Activated T-cell treated with anti-CD3 and anti-CD28 coated beads, Interleukin-2, amount 50 U/mL, for 4 hours (primary cell): Measurements from ENCODE around the gene NLE1. TPM values are rescaled to one million over a fixed set of nuclear protein-coding genes. Genes with fewer than 3 reads are reported as not detected.
A peak's percentile ranks its signal among the peaks of the same experiment; 100 is the strongest.
"Not testable (repeated sequence)": the region's sequence is repeated elsewhere in the genome, so short reads cannot be mapped to it uniquely, and the experiment has no call there.

Experiments
- ATAC-seq, 2 donors: fragments of 200-7000 bp; cut with Tn5 transposase; one replicate each; pipeline ENCODE4 v1.10.0; 2021
- DNase-seq: peaks from one replicate; pipeline ENCODE4 v3.0.0-alpha.2; 2020
- H3K27me3 Mint-ChIP-seq: one replicate; pipeline ENCODE4 v1.8.0; 2021; ENCODE audit warnings: low read depth, mixed read lengths
- H3K36me3 Mint-ChIP-seq: one replicate; pipeline ENCODE4 v1.8.0; 2022; ENCODE audit warnings: mixed read lengths; ENCODE audit not compliant: insufficient read depth
- H3K4me1 Mint-ChIP-seq: one replicate; pipeline ENCODE4 v1.8.0; 2021; ENCODE audit warnings: low read depth, mixed read lengths
- H3K4me3 Mint-ChIP-seq: one replicate; pipeline ENCODE4 v1.8.0; 2021; ENCODE audit warnings: mild to moderate bottlenecking, moderate library complexity, mixed read lengths
- H3K9me3 Mint-ChIP-seq: one replicate; pipeline ENCODE4 v1.8.0; 2021; ENCODE audit warnings: mixed read lengths
- total RNA-seq, 3 donors: library from RNA; stranded (reverse); gene quantifications; one replicate each; pipeline ENCODE4 v1.2.1, GENCODE V29; 2021

Gene NLE1
- total RNA-seq = 10 to 100 TPM; 72.8 to 85.7 (median 85.3) TPM

DNA sequence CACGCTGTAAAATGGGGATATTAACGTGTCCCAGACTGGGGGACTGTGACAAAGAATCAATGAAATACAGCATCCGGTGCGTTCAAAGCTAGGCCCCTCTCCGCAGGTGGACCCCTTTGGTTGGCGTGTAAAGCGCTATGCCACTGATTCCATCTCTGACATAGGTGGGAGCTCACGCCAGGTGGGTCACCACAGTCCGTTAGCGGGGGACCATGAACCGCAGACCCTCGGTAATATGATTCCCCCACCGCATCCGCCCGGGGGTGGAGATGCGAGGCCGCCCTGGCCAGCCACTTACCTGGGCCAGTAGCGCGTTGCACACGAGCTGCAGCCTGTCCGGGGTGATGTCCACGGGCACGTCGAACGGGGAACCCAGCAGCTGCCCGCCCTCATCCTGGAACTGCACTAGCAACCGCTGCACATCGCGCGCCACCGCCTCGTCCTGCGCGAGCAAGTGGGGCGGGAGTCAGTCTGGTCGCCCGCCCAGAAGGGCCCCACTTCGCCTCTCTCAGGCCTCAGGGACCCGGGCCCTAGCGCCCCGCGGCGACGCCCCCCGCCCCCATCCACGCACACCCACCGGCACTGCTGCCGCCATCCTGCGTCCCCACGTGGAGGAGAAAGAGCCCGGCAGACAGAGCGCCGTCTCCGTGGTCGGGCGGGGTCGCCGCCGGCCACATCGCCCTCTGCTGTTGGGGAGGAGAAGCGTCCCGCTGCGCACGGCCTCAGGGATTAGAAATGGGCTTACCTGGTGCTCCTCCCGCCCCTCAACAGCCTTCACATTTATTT, at the start of gene NLE1:
NLE1 (minus strand) TSS at position 623 of the 786 bp plus-strand sequence; CDS start at position 595, 28 bp downstream.
- peak; percentile 88 for DNase-seq
- H3K4me3 Mint-ChIP-seq = peak within 1 kb of the TSS; percentile 88
- H3K9me3 Mint-ChIP-seq = no peaks in the 10 kb centered on the region
- H3K36me3 Mint-ChIP-seq = peaks cover 4% of the 10 kb centered on the region
- H3K27me3 Mint-ChIP-seq = no peaks in the 10 kb centered on the region
- ATAC-seq = peak; percentile 95
- H3K4me1 Mint-ChIP-seq = peaks cover 9% of the 10 kb centered on the region

DNA sequence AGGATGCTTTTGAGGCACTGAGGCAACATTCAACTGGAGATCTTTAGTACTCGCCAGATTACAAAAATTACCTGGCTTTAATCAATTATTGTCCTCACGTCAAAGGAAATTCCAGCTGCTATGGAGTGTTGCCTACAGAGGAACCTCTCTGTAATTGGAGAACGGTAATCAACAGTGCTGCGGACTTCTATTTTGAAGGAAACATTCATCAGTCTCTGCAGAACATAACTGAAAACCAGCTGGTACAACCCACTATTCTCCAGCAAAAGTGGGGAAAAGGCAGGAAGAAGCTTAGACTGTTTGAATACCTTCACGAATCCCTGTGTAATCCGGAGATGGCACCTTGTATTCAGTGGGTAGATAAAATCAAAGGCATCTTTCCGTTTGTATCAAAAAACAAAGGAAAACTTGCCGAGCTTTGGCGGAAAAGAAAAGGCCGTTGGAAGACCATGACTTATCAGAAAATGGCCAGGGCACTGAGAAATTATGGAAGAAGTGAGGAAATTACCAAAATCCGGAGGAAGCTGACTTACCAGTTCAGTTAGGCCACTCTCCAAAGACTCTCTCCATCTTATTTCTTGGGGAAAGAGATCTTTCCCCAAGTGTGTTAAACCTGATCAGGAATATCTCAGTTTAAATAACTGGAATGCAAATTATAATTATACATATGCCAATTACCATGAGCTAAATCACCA, 49.0 kb upstream of the NLE1 start:
- DNase-seq (no peak), ATAC-seq (no peak)
- Mint-ChIP-seq H3K4me1 (peaks cover 45% of the 10 kb centered on the region), H3K36me3 (no peaks in the 10 kb centered on the region), H3K4me3 (no peak overlapping the region), H3K9me3 (no peaks in the 10 kb centered on the region), H3K27me3 (no peaks in the 10 kb centered on the region)

DNA sequence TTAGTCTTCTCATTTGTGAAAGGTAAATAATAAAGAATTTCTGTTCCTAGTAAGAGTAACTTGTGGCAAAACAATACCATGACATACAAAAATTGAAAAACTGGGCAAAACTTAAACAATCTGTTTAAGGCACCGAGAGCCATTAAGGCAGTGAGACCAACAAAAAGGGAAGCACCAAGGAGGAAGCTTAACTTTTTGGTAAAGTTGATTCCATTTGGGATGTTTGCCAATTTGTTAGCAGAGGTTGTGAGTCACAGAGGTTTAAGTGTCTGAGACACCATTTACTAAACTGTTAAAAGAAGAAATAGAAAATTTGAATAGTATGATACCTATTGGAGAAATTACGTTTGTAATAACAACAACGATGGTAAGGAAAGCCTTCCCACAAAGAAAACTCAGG, 47.2 kb upstream of the NLE1 start:
- DNase-seq (no peak), ATAC-seq (no peak)
- no peaks in the 10 kb centered on the region for H3K9me3 Mint-ChIP-seq
- H3K4me3 Mint-ChIP-seq = no peak overlapping the region
- no peaks in the 10 kb centered on the region for H3K27me3 Mint-ChIP-seq
- H3K36me3 Mint-ChIP-seq = no peaks in the 10 kb centered on the region
- H3K4me1 Mint-ChIP-seq = peaks cover 52% of the 10 kb centered on the region

DNA sequence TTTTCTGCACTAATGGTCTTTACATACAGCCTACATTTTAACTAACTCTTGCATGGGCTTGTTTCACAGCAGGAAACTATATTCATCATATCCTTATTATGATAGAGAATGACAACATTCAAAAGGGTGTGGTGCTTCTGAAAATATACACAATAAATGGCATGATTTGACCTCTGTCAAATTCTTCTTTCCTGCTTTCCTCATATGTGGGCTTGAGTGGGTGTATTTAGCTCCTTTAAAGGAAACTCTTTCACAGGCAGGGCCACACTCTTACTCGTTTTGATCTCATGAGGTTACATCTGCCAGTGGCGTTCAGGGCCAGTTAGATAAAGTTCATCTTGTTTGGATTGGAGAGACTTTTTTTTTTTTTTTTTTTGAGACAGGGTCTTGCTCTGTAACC, 46.0 kb upstream of the NLE1 start:
- ATAC-seq (no peak), DNase-seq (no peak)

DNA sequence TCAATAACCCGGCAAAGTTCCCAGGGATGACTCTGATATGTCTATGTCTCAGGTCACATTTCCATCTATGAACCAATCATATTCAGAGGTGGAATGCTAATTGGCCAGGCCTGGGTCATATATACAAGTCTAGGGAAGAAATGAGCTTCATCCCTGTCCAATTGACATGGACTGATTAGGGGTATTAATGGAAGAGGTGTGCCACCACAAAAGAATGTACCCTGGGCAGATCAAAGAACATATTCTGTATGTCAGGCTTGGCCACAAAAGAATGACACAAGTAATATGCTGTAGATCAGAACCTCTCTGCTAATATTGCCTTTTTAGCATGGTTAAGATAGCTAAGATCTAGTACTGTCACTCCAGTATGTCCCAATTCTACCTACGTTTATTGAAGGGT, 45.4 kb upstream of the NLE1 start:
- no peak for DNase-seq
- H3K27me3 Mint-ChIP-seq = no peaks in the 10 kb centered on the region
- peaks cover 57% of the 10 kb centered on the region for H3K4me1 Mint-ChIP-seq
- H3K4me3 Mint-ChIP-seq = no peak overlapping the region
- no peaks in the 10 kb centered on the region for H3K36me3 Mint-ChIP-seq
- ATAC-seq = no peak
- H3K9me3 Mint-ChIP-seq = no peaks in the 10 kb centered on the region

More for the DNA sequence above, 46.0 kb upstream of the NLE1 start:
- peaks cover 56% of the 10 kb centered on the region for H3K4me1 Mint-ChIP-seq
- H3K9me3 Mint-ChIP-seq = no peaks in the 10 kb centered on the region
- H3K4me3 Mint-ChIP-seq = no peak overlapping the region
- no peaks in the 10 kb centered on the region for H3K36me3 Mint-ChIP-seq
- no peaks in the 10 kb centered on the region for H3K27me3 Mint-ChIP-seq

DNA sequence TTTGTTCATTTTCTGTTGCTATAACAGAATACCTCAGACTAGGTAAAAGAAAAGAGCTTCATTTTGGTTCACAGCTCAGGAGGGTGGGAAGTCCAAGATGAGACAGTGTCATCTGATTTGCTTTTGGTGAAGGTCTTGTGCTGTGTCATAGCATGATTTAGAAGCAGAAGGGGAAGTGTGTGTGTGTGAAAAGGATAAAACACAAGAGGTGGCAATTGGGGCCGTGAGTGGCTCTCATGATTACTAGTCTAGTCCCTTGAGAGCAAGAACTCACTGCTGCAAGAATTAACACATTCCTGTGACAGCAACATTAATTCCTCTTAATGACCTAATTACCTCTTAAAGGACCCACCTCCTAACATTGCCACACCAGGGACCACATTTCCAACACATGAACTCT, 43.7 kb upstream of the NLE1 start:
- ATAC-seq = peak; percentile 58 to 70
- Mint-ChIP-seq H3K9me3 (no peaks in the 10 kb centered on the region), H3K4me1 (peaks cover 51% of the 10 kb centered on the region), H3K27me3 (no peaks in the 10 kb centered on the region), H3K4me3 (no peak overlapping the region), H3K36me3 (no peaks in the 10 kb centered on the region)
- DNase-seq = no peak

DNA sequence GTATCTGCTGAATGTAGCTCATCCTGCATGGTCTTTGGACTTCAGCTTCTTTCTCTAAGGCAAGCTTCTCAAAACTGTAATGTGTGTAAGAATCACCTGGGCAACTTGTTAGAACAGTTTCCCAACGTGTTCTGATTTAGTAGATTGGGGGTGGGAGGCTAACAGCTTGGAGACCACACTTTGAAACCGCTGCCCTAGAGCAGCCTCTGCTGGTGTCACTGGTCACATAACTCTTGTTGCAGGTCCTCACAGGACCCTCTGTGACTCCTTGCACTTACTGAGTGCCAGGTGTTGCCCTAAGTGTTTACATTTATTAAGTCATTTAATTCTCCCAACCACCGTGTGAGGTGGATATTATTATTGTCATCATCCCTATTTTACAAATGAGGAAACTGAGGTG, 42.2 kb upstream of the NLE1 start:
- peaks cover 51% of the 10 kb centered on the region for H3K4me1 Mint-ChIP-seq
- no peak for DNase-seq
- no peak overlapping the region for H3K4me3 Mint-ChIP-seq

DNA sequence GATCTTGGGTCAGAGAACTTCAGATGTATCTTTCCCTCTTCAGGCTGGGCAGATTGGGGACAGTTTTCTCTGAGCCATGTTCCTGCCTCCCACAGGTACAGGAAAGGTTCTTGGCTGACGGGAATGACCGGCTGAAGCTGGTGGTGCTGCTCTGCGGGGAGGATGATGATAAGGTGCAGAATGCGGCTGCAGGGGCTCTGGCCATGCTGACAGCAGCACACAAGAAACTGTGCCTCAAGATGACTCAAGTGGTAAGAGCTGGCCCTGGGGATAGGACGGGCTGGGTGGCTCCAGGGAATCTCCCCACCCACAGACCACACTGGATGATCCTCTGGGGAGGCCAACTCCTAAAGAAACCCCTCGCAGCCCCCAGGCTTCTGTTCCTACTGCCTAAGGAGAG, 41.2 kb upstream of the NLE1 start:
- peaks cover 44% of the 10 kb centered on the region for H3K4me1 Mint-ChIP-seq
- ATAC-seq (peak in 1 of 2 donors; percentile 49), DNase-seq (no peak)
- H3K27me3 Mint-ChIP-seq = no peaks in the 10 kb centered on the region
- no peaks in the 10 kb centered on the region for H3K9me3 Mint-ChIP-seq
- no peak overlapping the region for H3K4me3 Mint-ChIP-seq
- H3K36me3 Mint-ChIP-seq = no peaks in the 10 kb centered on the region

More for the DNA sequence above, 42.2 kb upstream of the NLE1 start:
- Mint-ChIP-seq H3K9me3 (no peaks in the 10 kb centered on the region), H3K27me3 (no peaks in the 10 kb centered on the region), H3K36me3 (no peaks in the 10 kb centered on the region)
- no peak for ATAC-seq

DNA sequence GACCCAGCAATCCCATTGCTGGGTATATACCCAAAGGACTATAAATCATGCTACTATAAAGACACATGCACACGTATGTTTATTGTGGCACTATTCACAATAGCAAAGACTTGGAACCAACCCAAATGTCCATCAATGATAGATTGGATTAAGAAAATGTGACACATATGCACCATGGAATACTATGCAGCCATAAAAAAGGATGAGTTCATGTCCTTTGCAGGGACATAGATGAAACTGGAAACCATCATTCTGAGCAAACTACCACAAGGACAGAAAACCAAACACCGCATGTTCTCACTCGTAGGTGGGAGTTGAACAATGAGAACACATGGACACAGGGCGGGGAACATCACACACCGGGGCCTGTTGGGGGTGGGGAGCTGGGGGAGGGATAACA, 37.3 kb upstream of the NLE1 start:
- H3K36me3 Mint-ChIP-seq, ATAC-seq, H3K27me3 Mint-ChIP-seq, H3K4me3 Mint-ChIP-seq, DNase-seq, H3K9me3 Mint-ChIP-seq: not testable (repeated sequence)
- peaks cover 60% of the 10 kb centered on the region for H3K4me1 Mint-ChIP-seq

DNA sequence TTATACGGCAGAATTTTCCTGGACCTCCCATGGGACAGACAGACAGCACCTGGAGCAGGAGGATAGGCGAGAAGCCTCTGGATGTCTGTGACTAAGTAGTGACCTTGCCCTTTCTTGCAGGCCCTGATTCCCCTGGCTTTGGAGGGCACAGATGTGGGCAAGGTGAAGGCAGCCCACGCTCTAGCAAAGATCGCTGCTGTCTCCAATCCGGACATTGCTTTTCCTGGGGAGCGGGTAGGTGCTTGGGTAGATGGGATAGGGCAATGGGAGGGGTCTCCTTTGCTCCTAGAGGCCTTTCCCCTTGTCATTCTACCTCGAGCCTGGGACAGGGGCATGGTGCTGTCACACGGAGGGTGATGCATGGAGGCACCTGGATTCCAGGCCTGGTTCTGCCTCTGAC, 34.8 kb upstream of the NLE1 start:
- ATAC-seq (no peak), DNase-seq (no peak)
- Mint-ChIP-seq H3K9me3 (no peaks in the 10 kb centered on the region), H3K4me3 (no peak overlapping the region), H3K4me1 (peaks cover 61% of the 10 kb centered on the region), H3K27me3 (no peaks in the 10 kb centered on the region), H3K36me3 (no peaks in the 10 kb centered on the region)

DNA sequence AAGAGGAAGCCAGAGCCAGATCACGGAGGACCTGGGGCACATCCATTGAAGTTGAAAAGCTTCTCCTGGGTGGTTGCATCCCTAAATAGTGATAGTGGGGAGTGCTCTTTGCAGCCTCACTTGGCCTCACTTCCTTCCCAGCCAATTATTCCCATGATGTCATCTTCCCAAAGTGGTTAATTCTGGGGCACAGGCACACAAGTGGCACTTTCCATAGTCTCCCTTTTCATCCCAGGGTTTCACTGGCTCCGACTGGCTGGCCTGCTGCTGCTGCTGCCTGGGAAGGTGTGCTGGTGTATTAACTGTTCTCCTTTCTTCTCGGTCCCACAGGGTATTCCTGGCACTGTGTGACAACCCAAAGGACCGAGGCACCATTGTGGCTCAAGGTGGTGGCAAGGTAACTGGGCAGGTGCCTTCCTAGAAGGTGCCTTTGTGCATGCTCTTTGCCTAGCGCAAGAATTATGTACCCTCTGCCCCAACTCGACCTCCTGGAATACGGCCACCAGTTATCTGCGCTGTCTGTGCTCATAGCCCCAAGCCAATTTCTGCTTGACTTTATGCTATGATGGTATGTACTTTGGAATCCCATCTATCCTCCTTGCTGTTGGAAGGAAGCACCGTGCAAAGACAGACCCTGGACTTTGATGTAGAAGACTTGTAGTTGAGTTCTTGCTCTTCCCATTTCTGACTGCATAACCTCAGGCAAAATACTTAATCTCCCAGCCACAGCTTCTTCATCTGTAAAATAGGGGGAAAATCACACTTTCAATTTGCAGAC, 33.7 kb upstream of the NLE1 start:
- Mint-ChIP-seq H3K4me3 (no peak overlapping the region), H3K27me3 (no peaks in the 10 kb centered on the region), H3K4me1 (peaks cover 65% of the 10 kb centered on the region), H3K9me3 (no peaks in the 10 kb centered on the region), H3K36me3 (no peaks in the 10 kb centered on the region)
- DNase-seq (no peak), ATAC-seq (no peak)

DNA sequence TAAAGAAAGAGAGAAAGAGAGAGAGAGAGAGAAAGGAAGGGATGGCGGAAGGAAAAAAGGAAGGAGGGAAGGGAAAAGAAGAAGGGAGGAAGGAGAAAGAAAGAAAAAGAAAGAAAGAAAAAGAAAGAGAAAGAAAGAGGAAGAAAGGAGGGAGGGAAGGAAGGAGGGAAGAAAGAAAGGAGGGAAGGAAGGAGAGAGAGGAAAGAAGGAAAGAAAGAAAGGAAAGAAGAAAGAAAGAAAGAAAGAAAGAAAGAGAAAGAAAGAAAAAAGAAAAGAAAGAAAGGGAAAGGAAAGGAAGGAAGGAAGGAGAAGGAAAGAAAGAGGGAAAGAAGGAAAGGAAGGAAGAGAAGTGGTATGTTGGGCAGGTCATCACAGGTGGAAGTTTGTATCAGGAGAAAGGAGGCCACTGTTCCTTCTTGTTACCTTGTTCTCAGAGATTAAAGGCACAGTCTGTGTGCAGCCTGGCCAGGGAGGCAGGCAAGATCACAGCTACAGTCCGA, 32.8 kb upstream of the NLE1 start:
- ATAC-seq = no peak
- Mint-ChIP-seq H3K27me3 (no peaks in the 10 kb centered on the region), H3K9me3 (no peaks in the 10 kb centered on the region), H3K4me3 (no peak overlapping the region), H3K36me3 (no peaks in the 10 kb centered on the region), H3K4me1 (peaks cover 60% of the 10 kb centered on the region)
- DNase-seq = no peak

DNA sequence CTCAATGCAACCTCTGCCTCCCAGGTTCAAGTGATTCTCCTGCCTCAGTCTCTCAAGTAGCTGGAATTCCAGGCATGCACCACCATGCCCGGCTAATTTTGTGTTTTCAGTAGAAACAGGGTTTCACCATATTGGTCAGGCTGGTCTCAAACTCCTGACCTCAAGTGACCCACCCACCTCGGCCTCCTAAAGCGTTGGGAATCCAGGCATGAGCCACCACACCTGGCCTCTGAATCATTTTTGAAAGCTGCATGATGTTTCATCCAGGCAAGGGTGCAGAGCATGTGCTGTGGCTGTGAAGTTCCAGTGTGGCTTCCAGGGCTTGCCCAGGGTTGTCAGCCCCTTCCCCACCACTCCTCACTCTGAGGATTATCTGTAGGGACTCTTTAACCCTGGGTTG, 30.2 kb upstream of the NLE1 start:
- H3K4me1 Mint-ChIP-seq = peaks cover 47% of the 10 kb centered on the region
- H3K36me3 Mint-ChIP-seq, ATAC-seq: not testable (repeated sequence)

DNA sequence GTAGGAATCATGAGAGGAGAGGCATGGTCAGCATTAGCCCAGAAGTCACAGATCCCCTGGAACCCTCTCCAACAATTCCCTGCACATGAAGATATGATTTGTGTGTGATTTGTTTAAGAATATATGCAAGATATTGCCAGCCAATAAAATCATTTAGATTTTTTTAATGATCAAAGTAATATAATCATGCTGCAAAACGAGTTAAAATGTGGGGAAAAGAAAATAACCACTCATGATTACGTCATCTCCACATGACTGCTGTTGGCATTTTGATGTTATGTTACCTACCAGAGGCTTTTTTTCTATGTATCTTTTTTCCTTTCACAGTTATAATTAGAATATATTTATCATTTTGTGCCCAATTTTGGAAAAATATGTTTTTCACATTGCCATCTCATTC, 29.7 kb upstream of the NLE1 start:
- ATAC-seq (peak in 1 of 2 donors; percentile 66), DNase-seq (no peak)
- H3K4me3 Mint-ChIP-seq = peak overlapping the region; percentile 52
- no peaks in the 10 kb centered on the region for H3K27me3 Mint-ChIP-seq
- H3K36me3 Mint-ChIP-seq = no peaks in the 10 kb centered on the region
- H3K9me3 Mint-ChIP-seq = no peaks in the 10 kb centered on the region
- peaks cover 42% of the 10 kb centered on the region for H3K4me1 Mint-ChIP-seq

More for the DNA sequence above, 30.2 kb upstream of the NLE1 start:
- H3K27me3 Mint-ChIP-seq, H3K4me3 Mint-ChIP-seq, DNase-seq, H3K9me3 Mint-ChIP-seq: not testable (repeated sequence)
